Gastrocnemius medialis (tissue), 4 donors: ENCODE measurements around the gene RAB10.

Experiments used
- CTCF ChIP-seq, 5 experiments: fragments of 450-650 bp in 3 of 5; fragments of 200-600 bp in 2 of 5; sonication (generic) in 2 of 5; IDR thresholded peaks in 4 of 5; conservative IDR thresholded peaks in 1 of 5; 1 replicate in 4 of 5; 2 replicates in 1 of 5; pipeline ENCODE4 v1.5.1; 2016 to 2019; ENCODE audit warnings: antibody characterized with exemption in 5 of 5, mild to moderate bottlenecking in 3 of 5, moderate library complexity in 3 of 5
- POLR2A ChIP-seq, 2 donors: fragments of 450-650 bp; IDR thresholded peaks; one replicate each; pipeline ENCODE4 v1.6.1; 2017; ENCODE audit warnings: antibody characterized with exemption in 2 of 2, mild to moderate bottlenecking in 2 of 2, moderate library complexity in 2 of 2

GRCh38 chr2:26184555-26185303 is 150.8 kb downstream of the RAB10 start:
- TF ChIP-seq CTCF (IDR thresholded peaks at IDR 0.05 in 4 of 5, conservative IDR thresholded peaks at IDR 0.05 in 1 of 5) (peak; percentile 42 to 73 (median 59)), POLR2A (IDR thresholded peaks at IDR 0.05) (no peak)
